NCI-H510A treated with DMSO at 0.1 percent for 48 hours (cell line): ENCODE measurements around the gene CTSA.
"Not testable (repeated sequence)": the region's sequence is repeated elsewhere in the genome, so short reads cannot be mapped to it uniquely, and the experiment has no call there.

Experiments used
- DNase-seq: peaks from one replicate; lab custom pipeline; 2025; lab: John Stamatoyannopoulos, UW

Gene CTSA

DNA sequence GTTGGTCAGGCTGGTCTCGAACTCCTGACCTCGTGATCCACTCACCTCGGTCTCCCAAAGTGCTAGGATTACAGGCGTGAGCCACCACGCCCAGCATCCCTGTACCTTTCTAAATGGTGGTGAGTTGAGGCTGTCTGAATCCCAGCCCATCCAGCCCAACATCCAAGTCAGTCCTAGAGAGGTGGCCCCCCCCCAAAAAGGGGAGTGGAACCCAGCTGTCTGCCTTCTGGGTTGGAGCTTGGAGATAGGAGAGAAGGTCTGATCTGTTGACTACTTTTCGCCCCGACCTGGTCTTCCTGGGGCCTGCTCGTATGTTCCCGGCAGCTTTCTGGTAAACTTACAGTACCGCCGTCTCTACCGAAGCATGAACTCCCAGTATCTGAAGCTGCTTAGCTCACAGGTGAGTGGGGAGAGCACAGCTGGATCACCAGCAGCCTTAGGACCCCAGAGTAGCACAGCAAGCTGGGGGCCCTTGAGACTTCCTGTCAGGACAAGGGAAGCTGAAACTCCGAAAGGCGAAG, 5.6 kb downstream of the CTSA start:
- DNase-seq, result no peak

GRCh38 chr20:45897289-45897688, 6.2 kb downstream of the CTSA start:
- DNase-seq, result no peak

DNA sequence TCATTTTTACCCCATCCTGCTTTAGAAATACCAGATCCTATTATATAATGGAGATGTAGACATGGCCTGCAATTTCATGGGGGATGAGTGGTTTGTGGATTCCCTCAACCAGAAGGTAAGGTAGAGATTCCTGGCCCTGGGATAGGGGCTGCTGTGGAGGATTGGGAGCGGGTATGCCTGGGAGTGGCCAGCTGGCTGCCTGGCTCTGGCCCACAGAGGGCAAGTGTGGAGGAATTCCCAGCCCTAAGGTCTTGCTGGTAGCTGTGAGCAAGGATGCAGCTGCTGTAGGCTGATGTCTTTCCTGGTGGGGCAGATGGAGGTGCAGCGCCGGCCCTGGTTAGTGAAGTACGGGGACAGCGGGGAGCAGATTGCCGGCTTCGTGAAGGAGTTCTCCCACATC, 6.6 kb downstream of the CTSA start:
- no peak for DNase-seq

- DNase-seq, result no peak
These were observed 7.2 kb downstream of the CTSA start for GRCh38 chr20:45898285-45898684.

- DNase-seq, result no peak
These were observed 8.1 kb downstream of the CTSA start for GRCh38 chr20:45899046-45899835.

DNA sequence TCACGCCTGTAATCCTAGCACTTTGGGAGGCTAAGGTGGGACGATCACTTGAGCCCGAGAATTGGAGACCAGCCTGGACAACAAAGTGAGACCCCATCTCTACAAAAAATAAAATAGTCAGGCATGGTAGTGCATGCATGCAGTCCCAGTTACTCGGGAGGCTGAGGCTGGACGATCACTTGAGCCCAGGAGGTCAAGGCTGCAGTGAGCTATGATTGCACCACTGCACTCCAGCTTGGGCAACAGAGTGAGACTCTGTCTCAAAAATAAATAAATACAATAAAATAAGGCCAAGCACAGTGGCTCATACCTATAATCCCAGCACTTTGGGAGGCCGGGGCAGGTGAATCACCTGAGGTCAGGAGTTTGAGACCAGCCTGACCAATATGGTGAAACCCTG, 10.2 kb downstream of the CTSA start:
- not testable (repeated sequence) for DNase-seq

GRCh38 chr20:45902199-45902701, 11.1 kb downstream of the CTSA start:
- no peak for DNase-seq

- no peak for DNase-seq
These were observed 13.7 kb downstream of the CTSA start for GRCh38 chr20:45904583-45905504.

DNA sequence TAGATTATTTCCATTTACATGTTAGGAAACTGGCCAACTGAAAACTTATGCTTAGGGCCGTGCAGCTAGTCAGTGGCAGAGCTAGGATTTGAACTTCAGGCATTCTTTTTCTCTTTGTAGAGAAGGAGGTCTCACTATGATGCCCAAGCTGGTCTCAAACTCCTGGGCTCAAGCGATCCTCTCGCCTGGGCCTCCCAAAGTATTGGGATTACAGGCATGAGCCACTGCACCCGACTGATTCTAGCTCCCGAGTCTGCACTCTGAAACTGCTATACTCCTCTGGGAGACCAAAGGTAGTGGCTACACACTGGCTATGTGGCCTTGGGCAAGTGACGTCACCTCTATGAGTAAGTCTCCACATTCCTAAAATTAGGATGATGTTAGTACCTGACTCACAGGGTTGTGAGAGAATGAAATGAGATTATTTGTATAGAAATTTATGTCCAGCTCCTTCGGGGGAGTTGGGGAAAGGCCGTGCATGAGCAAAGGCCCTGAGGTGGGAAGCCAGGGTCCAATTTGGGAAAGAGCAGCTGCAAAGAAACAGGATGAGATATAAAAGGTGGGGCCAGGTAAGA, 14.5 kb downstream of the CTSA start:
- DNase-seq, result no peak

GRCh38 chr20:45907219-45907948, 16.2 kb downstream of the CTSA start:
- DNase-seq, result no peak

DNA sequence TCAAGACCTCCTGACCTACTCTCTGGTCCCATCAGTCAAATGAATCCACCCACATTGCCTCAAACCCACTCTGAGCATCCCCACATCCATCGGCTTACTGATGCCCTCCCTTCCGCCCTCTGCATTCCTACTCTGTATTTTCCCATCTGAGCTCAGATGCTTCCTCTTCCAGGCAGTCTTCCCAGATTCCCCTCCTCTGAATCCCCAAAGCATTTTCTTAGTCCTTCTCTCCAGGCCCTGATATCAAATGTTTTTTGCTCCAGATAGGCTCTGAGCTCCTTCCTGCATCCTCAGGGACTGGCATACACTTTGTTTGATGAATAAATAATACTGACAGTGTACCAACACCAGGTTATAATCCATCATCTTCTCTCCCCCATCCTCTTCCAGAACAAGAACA, 16.9 kb downstream of the CTSA start:
- no peak for DNase-seq

- no peak for DNase-seq
These were observed 18.2 kb downstream of the CTSA start for GRCh38 chr20:45909336-45909808.

GRCh38 chr20:45909817-45910669, 18.9 kb downstream of the CTSA start:
- no peak for DNase-seq

GRCh38 chr20:45910670-45911485, 19.7 kb downstream of the CTSA start:
- no peak for DNase-seq

GRCh38 chr20:45911486-45912343, 20.6 kb downstream of the CTSA start, which contains the start of gene PLTP:
PLTP (minus strand) TSS chr20:45912155; CDS start chr20:45911452, 703 bp downstream.
- DNase-seq, result no peak

GRCh38 chr20:45912344-45912682, 21.2 kb downstream of the CTSA start:
- no peak for DNase-seq

DNA sequence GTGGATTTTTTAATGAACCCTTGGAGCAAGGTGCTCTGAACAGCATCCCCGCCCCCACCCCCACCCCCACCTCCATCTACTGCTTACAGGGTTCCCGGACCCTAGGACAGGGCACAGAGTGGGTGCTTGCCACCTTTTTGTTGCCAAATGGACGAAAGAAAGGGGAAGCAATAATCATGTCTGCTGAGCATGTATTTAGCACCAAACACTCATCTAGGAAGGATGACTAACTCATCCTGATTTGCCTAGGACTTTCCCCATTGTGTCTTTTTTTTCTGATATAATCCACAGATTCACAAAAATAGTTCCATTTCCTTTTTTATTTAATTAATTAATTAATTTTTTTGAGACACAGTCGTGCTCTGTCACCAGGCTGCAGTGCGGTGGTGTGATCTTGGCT, 22.0 kb downstream of the CTSA start:
- no peak for DNase-seq

GRCh38 chr20:45917790-45918141, 26.6 kb downstream of the CTSA start:
- DNase-seq, result no peak
